ENCODE results near the gene CRYGN. TPM values are rescaled to one million over a fixed set of nuclear protein-coding genes. Genes with fewer than 3 reads are reported as not detected.
A peak's percentile ranks its signal among the peaks of the same experiment; 100 is the strongest.

Gene CRYGN
- total RNA-seq, 1 experiment from 2014 or later, result 1.2 TPM

DNA sequence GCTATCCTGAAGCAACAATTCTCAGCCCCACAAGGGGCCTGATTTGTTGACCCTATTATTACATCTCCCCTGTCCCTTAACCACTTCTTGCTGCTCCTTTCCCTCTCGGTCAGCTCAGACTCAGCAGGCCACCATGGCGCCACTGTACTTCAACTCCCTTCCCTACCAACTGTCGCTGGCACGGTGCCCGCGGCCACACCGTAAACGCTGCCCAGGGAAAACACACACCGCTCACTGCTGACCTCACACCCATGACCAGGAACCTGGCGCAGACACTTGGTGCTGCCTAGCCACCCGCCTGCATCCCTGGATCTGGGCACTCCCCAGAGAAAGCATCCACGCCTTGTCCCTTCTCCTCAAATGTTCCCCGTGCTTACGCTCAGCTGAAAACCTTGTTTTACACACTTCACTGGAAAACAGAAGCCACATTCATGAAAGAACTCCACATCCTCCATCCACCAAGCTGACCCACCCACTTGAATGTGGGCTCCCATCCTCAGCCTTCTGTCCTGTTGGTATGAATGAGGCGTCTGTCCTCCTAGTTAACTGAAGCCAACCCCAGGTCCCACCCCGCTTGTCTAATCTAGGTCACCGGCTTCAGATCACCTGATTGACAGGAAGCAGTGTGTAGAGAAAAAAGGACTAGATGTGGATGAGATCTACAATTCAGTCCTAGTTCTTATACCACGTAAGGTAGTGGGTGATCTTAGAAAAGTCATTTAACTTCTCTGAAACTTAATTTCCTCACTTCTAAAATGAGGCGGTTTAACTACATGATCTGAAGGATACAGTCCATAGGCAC lies 28.5 kb upstream of the CRYGN start:
- H3K27me3 ChIP-seq (ENCODE audit: control insufficient read depth, insufficient read depth, low read length), result no peaks in the 10 kb centered on the region
- no peak overlapping the region for H3K4me3 ChIP-seq (ENCODE audit: insufficient read depth, low read depth, low read length)
- no peak for DNase-seq
- H3K36me3 ChIP-seq (replicated peaks; ENCODE audit: control insufficient read depth, insufficient read depth, low read length), result peaks cover 19% of the 10 kb centered on the region

DNA sequence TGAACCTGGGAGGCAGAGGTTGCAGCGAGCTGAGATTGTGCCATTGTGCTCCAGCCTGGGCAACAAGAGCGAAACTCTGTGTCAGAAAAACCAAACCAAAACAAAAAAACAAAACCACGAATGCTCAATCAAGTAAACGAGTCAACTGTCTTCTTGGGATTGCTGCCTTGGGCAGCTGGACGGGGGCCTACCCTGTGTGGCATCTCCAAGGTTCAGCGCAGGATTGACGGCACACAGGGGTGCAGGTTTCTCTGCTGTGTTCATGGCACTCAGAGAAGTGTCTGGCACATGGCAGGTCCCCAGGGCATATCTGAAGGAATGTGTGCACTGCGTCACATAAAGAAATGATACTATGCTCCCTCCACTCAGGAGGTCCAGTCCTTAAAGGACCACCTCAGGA lies 25.2 kb upstream of the CRYGN start:
- H3K27me3 ChIP-seq (ENCODE audit: control insufficient read depth, insufficient read depth, low read length), result no peaks in the 10 kb centered on the region
- H3K36me3 ChIP-seq (replicated peaks; ENCODE audit: control insufficient read depth, insufficient read depth, low read length), result peaks cover 16% of the 10 kb centered on the region
- no peak overlapping the region for H3K4me3 ChIP-seq (ENCODE audit: insufficient read depth, low read depth, low read length)
- DNase-seq, result no peak

DNA sequence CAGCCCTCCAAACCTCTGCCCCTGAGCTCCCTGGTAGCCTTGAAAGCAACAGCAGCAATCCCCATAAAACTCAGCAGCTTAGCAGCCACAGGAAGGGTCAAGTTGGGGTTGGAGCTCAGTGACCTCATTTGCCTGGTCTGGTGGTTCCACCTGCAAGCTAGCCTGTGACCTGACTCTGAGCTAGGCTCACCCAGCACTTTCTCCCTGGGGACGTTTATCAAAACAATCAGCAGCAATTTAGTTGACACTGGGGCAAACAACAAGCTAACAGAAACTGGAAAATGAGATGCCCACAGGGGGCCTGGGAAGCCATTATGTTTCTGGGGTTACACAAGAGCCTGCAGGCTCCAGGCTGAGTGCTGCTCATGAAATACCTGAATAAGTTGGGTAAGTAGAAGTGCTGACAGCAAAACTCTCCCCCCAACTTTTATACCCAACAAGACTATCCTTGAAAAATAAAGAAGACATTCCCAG lies 22.4 kb upstream of the CRYGN start:
- H3K36me3 ChIP-seq (replicated peaks; ENCODE audit: control insufficient read depth, insufficient read depth, low read length), result peaks cover 8% of the 10 kb centered on the region
- DNase-seq, result no peak
- no peaks in the 10 kb centered on the region for H3K27me3 ChIP-seq (ENCODE audit: control insufficient read depth, insufficient read depth, low read length)
- H3K4me3 ChIP-seq (ENCODE audit: insufficient read depth, low read depth, low read length), result no peak overlapping the region

DNA sequence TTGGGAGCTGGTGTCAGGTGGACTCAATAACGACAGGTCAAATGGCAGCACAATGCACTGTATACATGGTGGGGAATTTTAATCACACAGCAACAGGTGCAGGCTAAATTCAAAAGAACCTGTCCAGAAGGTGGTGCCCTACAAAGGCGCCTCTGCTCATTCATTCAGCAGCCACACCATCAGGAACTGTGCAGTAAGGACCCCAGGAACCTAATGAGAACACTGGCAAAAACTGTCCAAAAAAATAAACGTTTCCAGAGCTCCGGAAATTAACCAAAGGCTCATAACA lies 21.9 kb upstream of the CRYGN start:
- H3K4me3 ChIP-seq (ENCODE audit: insufficient read depth, low read depth, low read length), result no peak overlapping the region
- no peaks in the 10 kb centered on the region for H3K27me3 ChIP-seq (ENCODE audit: control insufficient read depth, insufficient read depth, low read length)

DNA sequence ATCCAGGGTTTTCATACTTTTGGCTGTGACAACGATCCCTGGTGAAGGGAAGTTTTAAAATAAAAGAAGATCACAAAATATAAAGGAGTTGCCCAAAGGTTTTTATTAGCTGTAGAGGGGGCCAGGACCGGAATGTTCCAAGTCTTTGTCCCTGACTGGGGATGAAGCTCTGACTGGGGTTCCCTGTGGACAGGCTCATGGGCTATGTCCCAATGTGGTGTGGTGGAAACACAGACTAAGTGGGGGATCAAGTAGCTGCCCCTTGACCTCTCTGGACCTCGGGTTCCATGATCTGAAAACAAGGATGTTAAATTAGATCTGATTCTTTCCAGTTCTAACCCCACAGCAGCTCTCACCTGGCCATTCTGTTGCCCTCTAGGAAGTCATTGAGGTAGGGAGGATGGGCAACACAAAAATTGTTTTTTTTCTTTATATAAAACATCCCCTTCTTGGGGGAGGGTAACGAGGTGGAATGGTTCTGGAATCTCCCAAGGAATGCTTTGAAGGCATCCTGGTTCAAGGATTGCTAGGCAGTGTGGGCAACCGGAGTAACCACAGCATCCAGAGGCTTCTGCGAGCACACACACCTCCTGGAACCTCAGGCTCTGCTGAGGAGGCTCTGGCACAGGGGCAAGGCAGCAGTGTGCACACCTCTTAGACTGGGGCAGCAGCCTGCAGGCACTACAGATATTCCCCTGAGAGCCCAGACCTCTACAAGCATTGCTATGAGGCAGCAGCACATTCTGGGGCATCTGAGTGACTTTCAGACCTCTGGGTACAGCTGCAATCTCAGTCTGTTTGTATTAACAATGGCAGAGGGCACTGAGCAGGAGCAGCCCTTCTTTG lies 21.4 kb upstream of the CRYGN start:
- no peak overlapping the region for H3K4me3 ChIP-seq (ENCODE audit: insufficient read depth, low read depth, low read length)
- no peak for DNase-seq
- H3K27me3 ChIP-seq (ENCODE audit: control insufficient read depth, insufficient read depth, low read length), result no peaks in the 10 kb centered on the region
- H3K36me3 ChIP-seq (replicated peaks; ENCODE audit: control insufficient read depth, insufficient read depth, low read length), result peaks cover 6% of the 10 kb centered on the region

More for the DNA sequence above, 21.9 kb upstream of the CRYGN start:
- no peak for DNase-seq
- H3K36me3 ChIP-seq (replicated peaks; ENCODE audit: control insufficient read depth, insufficient read depth, low read length), result peaks cover 8% of the 10 kb centered on the region

DNA sequence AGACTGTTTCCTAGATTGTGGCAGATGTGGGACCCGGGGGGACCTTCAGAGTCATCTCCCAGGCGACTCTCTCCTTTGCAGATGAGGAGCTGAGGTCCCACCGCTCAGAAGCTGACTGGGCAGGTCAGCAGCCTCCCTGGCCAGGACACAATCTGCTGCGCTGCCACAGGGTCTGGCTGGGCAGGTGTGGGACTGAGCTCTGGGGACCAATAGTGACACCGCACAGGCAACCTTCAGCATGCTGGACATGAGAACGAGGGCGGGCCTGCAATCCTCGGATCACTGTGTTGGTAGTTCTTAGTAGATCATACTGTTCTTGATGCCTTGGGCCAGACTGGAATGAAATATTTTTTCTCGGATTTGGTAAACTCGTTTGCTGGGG lies 20.5 kb upstream of the CRYGN start:
- H3K4me3 ChIP-seq (ENCODE audit: insufficient read depth, low read depth, low read length), result no peak overlapping the region
- H3K27me3 ChIP-seq (ENCODE audit: control insufficient read depth, insufficient read depth, low read length), result no peaks in the 10 kb centered on the region
- DNase-seq, result no peak
- peaks cover 2% of the 10 kb centered on the region for H3K36me3 ChIP-seq (replicated peaks; ENCODE audit: control insufficient read depth, insufficient read depth, low read length)

DNA sequence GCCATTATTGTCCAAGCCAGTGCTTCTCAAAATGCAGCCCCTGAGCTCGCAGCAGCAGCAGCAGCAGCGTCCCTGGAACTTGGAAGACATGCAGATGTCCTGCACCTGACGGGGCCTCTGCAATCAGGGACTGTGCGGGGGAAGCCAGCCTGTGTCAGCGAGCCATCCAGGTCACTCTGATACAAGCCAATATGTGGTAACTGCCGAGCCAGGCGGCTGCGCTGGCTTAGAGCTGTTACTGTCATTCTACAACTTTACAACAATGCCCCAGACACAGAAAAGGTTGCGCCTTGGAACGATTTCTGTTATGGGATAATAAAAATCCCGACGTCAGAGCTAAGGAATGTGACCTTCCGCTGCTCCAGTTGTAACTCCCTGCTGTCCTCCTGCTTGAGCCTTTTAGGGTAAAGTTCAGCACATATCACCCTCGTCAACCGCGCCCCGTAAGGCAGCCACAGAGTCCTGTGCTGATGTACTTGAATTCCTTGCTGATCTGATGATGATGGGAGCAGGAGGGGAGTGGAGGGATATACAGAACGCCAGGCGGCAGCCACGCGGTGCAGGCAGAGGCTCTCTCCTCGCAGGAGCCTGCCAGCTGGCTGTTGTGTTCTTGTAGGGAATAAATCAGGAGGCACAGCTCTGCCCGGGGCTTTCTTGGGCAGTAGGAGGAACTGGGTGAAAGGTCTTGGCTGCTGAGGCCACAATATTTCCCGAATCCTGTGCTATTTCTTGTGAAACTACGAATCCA lies 20.0 kb upstream of the CRYGN start:
- Histone ChIP-seq H3K27me3 (ENCODE audit: control insufficient read depth, insufficient read depth, low read length) (no peaks in the 10 kb centered on the region), H3K4me3 (ENCODE audit: insufficient read depth, low read depth, low read length) (no peak overlapping the region), H3K36me3 (replicated peaks; ENCODE audit: control insufficient read depth, insufficient read depth, low read length) (no peaks in the 10 kb centered on the region)
- DNase-seq, result peak; percentile 67

DNA sequence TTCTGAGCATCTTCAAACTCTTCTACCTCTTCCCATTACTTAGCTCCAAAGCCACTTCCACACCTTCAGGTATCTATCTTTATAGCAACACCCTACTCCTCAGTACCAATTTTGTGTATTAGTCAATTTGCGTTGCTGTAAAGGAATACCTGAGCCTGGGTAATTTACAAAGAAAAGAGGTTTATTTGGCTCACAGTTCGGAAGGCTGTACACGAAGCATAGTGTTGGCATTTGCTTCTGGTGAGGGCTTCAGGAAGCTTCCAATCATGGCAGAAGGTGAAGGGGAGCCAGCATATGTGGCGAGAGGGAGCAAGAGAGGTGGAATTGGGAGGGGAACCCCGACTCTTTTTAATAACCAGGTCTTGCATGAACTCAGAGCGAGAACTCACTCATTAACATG lies 17.6 kb upstream of the CRYGN start:
- no peaks in the 10 kb centered on the region for H3K27me3 ChIP-seq (ENCODE audit: control insufficient read depth, insufficient read depth, low read length)
- DNase-seq, result no peak
- no peak overlapping the region for H3K4me3 ChIP-seq (ENCODE audit: insufficient read depth, low read depth, low read length)
- no peaks in the 10 kb centered on the region for H3K36me3 ChIP-seq (replicated peaks; ENCODE audit: control insufficient read depth, insufficient read depth, low read length)

DNA sequence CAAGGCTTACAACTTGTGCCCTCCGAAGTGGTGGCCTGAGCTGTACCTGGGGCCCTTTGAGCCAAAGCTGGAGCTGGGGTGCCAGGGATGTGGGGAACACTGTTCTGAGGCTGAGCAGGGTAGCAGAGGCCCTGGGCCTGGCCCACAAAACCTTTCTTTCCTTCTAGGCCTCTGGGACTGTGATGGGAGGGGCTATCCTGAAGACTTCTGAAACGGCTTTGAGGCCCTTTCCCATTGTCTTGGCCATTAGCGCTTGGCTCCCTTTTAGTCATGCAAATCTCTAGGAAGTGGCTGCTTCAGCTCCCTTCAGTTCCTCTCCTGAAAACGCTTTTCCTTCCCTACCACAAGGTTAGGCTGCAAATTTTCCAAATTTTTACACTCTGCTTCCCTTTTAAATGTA lies 16.8 kb upstream of the CRYGN start:
- DNase-seq, result peak; percentile 70
- H3K27me3 ChIP-seq (ENCODE audit: control insufficient read depth, insufficient read depth, low read length), result no peaks in the 10 kb centered on the region
- H3K4me3 ChIP-seq (ENCODE audit: insufficient read depth, low read depth, low read length), result no peak overlapping the region
- H3K36me3 ChIP-seq (replicated peaks; ENCODE audit: control insufficient read depth, insufficient read depth, low read length), result no peaks in the 10 kb centered on the region

DNA sequence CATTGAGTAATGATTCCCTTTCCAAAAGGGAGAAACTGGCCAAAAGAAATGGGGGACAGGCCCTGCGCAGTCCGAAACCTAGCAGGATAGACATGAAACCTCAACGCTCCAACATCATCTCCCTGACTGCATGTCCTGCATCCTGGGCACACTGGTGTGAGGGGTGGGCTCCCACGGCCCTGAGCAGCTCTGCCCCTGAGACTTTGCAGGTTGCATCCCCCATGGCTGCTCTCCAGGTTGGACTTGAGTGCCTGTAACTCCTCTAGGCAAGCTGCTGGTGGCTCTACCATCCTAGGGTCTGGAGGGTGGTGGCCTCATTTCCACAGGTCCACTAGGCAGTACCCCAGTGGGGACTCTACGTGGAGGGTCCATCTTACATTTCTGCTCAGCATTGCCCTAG lies 16.3 kb upstream of the CRYGN start:
- Histone ChIP-seq H3K4me3 (ENCODE audit: insufficient read depth, low read depth, low read length) (no peak overlapping the region), H3K36me3 (replicated peaks; ENCODE audit: control insufficient read depth, insufficient read depth, low read length) (no peaks in the 10 kb centered on the region), H3K27me3 (ENCODE audit: control insufficient read depth, insufficient read depth, low read length) (no peaks in the 10 kb centered on the region)
- DNase-seq, result no peak

DNA sequence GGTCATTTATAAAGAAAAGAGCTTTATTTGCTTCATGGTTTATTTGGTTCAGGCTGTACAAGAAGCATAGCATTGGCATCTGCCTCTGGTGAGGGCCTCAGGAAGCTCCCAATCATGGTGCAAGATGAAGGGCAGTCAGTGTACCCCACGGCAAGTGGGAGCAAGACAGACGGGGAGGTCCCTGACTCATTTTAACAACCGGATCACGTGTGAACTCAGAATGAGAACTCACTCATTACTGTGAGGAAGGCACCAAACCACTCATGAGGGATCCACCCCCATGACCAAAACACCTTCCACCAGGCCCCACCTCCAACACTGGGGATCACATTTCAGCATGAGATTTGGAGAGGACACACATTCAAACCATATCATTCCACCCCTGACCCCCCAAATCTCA lies 15.7 kb upstream of the CRYGN start:
- Histone ChIP-seq H3K4me3 (ENCODE audit: insufficient read depth, low read depth, low read length) (no peak overlapping the region), H3K36me3 (replicated peaks; ENCODE audit: control insufficient read depth, insufficient read depth, low read length) (no peaks in the 10 kb centered on the region), H3K27me3 (ENCODE audit: control insufficient read depth, insufficient read depth, low read length) (no peaks in the 10 kb centered on the region)
- no peak for DNase-seq

DNA sequence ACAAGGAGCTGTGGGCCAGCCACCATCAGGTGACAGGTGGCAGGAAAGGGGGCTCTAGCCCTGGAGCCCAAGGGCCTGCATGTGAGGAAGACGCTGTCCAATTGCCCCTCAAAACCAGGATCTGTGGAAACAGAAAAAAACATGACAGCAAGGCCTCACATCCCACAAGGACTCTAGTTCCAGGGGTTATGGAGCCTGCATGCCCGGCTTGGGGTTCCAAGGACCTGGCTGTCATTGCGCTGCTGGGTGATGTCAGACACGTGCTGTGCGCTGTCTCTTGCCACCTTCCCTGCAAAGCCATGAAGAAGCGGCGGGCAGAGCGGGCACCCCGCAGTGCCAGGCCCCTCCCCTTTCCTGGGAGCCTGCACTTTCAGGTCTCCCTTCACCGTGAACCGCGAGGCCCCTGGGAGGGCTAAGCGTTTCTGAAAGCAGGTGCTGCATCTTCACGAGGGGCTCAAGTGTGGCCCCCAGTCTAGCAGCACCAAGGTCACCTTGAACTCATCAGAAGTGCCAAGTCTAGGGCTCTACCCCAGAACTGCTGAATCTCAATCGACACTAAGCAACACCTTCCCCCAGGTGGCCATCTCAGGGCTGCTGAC lies 15.1 kb upstream of the CRYGN start:
- Histone ChIP-seq H3K27me3 (ENCODE audit: control insufficient read depth, insufficient read depth, low read length) (no peaks in the 10 kb centered on the region), H3K4me3 (ENCODE audit: insufficient read depth, low read depth, low read length) (no peak overlapping the region), H3K36me3 (replicated peaks; ENCODE audit: control insufficient read depth, insufficient read depth, low read length) (no peaks in the 10 kb centered on the region)
- peak; percentile 70 for DNase-seq

DNA sequence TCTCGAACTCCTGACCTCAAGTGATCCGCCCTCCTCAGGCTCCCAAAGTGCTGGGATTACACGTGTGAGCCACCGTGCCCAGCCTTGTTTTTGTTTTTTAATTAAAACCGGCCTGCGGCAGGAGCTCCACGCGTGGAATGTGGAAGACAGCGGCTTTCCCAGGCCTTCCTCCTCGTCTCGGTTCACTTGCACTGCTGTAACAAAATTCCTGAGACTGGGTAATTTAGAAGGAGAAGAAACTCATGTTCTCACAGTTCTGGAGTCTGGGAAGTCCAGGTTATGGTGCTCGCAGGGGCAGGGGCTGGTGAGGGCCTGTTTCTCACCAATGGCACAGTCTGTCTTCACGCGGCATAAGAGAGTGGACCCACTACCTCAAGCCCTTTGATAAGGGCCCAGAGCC lies 14.4 kb upstream of the CRYGN start:
- no peak for DNase-seq
- Histone ChIP-seq H3K36me3 (replicated peaks; ENCODE audit: control insufficient read depth, insufficient read depth, low read length) (no peaks in the 10 kb centered on the region), H3K4me3 (ENCODE audit: insufficient read depth, low read depth, low read length) (no peak overlapping the region), H3K27me3 (ENCODE audit: control insufficient read depth, insufficient read depth, low read length) (no peaks in the 10 kb centered on the region)

DNA sequence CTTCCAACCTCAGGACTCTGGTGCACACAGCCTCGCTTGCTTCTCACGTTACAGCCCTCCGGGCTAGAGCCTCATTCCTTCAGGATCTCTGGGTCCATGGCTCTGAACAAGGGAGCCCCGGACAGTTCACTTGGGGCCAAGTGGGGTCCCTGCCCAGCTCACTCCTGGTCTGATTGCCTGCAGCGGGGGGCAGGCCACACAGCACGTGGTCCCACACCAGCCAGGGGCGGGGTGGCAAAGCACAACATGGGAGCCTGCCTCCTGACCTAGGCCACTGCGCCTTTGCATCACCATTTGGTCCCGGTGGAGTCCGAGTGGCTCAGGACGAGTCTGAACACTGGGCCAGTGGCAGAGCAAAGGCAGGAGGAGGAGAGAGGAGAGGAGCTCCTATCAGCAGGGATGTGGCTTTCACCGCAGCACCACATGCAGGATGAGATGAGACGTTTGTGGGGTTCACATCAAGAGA lies 13.4 kb upstream of the CRYGN start:
- peak; percentile 67 for DNase-seq
- Histone ChIP-seq H3K36me3 (replicated peaks; ENCODE audit: control insufficient read depth, insufficient read depth, low read length) (no peaks in the 10 kb centered on the region), H3K27me3 (ENCODE audit: control insufficient read depth, insufficient read depth, low read length) (no peaks in the 10 kb centered on the region), H3K4me3 (ENCODE audit: insufficient read depth, low read depth, low read length) (no peak overlapping the region)

Measured in H7 (cell line).